Thymus (tissue), 11 donors: ENCODE results near the gene GPR31. TPM values are rescaled to one million over a fixed set of nuclear protein-coding genes. Genes with fewer than 3 reads are reported as not detected.

Source experiments
- DNase-seq, 9 donors: peaks; one replicate each; pipeline ENCODE4 v3.0.0-alpha.2; 2013; ENCODE audit warnings: low spot score in 9 of 9, low read depth in 6 of 9, missing footprints in 1 of 9
- H3K27ac ChIP-seq, 2 donors: one replicate each; pipeline ENCODE4 v1.5.1; 2013; ENCODE audit warnings: control low read depth in 1 of 2, low read depth in 1 of 2, low read length in 1 of 2, mild to moderate bottlenecking in 1 of 2, moderate library complexity in 1 of 2
- H3K27me3 ChIP-seq, 2 donors: one replicate each; pipeline ENCODE4 v1.5.1; 2013; ENCODE audit warnings: low read length in 1 of 2; ENCODE audit not compliant: control insufficient read depth in 2 of 2, insufficient read depth in 1 of 2
- H3K36me3 ChIP-seq, 2 donors: one replicate each; pipeline ENCODE4 v1.5.1; 2013; ENCODE audit warnings: low read length in 1 of 2, mild to moderate bottlenecking in 1 of 2, moderate library complexity in 1 of 2; ENCODE audit not compliant: control insufficient read depth in 2 of 2, insufficient read depth in 2 of 2
- H3K4me1 ChIP-seq, 2 donors: one replicate each; pipeline ENCODE4 v1.5.1; 2013; ENCODE audit warnings: low read length in 2 of 2; ENCODE audit not compliant: control insufficient read depth in 2 of 2, insufficient read depth in 2 of 2
- H3K4me3 ChIP-seq, 2 donors: one replicate each; pipeline ENCODE4 v1.5.1; 2013; ENCODE audit warnings: low read length in 2 of 2, control low read depth in 1 of 2, mild to moderate bottlenecking in 1 of 2
- H3K9me3 ChIP-seq, 2 donors: one replicate each; pipeline ENCODE4 v1.5.1; 2013; ENCODE audit warnings: low read length in 1 of 2, mild to moderate bottlenecking in 1 of 2; ENCODE audit not compliant: control insufficient read depth in 2 of 2, insufficient read depth in 1 of 2
- WGBS: extraction: QIAGEN DNeasy Blood & Tissue Kit; methylation state at CpG from one replicate; pipeline ENCODE4 v1.1.7; 2013; 5-methylcytosine and 5-hydroxymethylcytosine counted together
- polyA plus RNA-seq: library from polyadenylated mRNA; stranded (reverse); fragments of 200-250 nt; gene quantifications from one replicate; pipeline ENCODE4 v1.2.3, GENCODE V29; 2013
- total RNA-seq: library from RNA; stranded (reverse); fragments of 120-200 nt; gene quantifications from one replicate; pipeline ENCODE4 v1.2.4, GENCODE V29; 2013
- donor health status: healthy.

Gene GPR31
- total and polyA plus RNA-seq, 2 donors: 0.14 to 3.0 TPM

- DNase-seq: no peak
- no peaks in the 10 kb centered on the region for H3K36me3 ChIP-seq
- no peaks in the 10 kb centered on the region for H3K9me3 ChIP-seq
- H3K4me1 ChIP-seq: no peaks in the 10 kb centered on the region
- peaks cover 0 to 2% of the 10 kb centered on the region in 2 donors for H3K27me3 ChIP-seq
- no peak overlapping the region for H3K4me3 ChIP-seq
- WGBS: 94% methylated on average over 6 of the region's 6 CpGs
- H3K27ac ChIP-seq: no peak overlapping the region
Observed at GRCh38 chr6:167137881-167138280, 19.9 kb downstream of the GPR31 start.

- WGBS: 68% methylated on average over 10 of the region's 10 CpGs
- Histone ChIP-seq H3K36me3 (no peaks in the 10 kb centered on the region), H3K4me1 (no peaks in the 10 kb centered on the region), H3K27me3 (no peaks in the 10 kb centered on the region), H3K27ac (no peak overlapping the region), H3K9me3 (no peaks in the 10 kb centered on the region), H3K4me3 (no peak overlapping the region)
- no peak for DNase-seq
Observed at GRCh38 chr6:167137081-167137480, 20.7 kb downstream of the GPR31 start.

- Histone ChIP-seq H3K36me3 (no peaks in the 10 kb centered on the region), H3K27ac (no peak overlapping the region), H3K27me3 (no peaks in the 10 kb centered on the region), H3K9me3 (no peaks in the 10 kb centered on the region), H3K4me1 (no peaks in the 10 kb centered on the region), H3K4me3 (no peak overlapping the region)
- no peak for DNase-seq
- WGBS: 86% methylated on average over 13 of the region's 13 CpGs
Observed at GRCh38 chr6:167136376-167136775, 21.4 kb downstream of the GPR31 start.

GRCh38 chr6:167134448-167135328, 23.1 kb downstream of the GPR31 start:
- H3K4me1 ChIP-seq: no peaks in the 10 kb centered on the region
- no peaks in the 10 kb centered on the region for H3K9me3 ChIP-seq
- 96% methylated on average over 23 of the region's 23 CpGs for WGBS
- no peak for DNase-seq
- H3K27ac ChIP-seq: no peak overlapping the region
- H3K4me3 ChIP-seq: no peak overlapping the region
- no peaks in the 10 kb centered on the region for H3K27me3 ChIP-seq
- H3K36me3 ChIP-seq: no peaks in the 10 kb centered on the region

GRCh38 chr6:167130712-167131684, 26.8 kb downstream of the GPR31 start:
- Histone ChIP-seq H3K27ac (peak overlapping the region in 1 of 2 donors; percentile 8), H3K4me1 (no peaks in the 10 kb centered on the region), H3K27me3 (no peaks in the 10 kb centered on the region), H3K36me3 (no peaks in the 10 kb centered on the region), H3K4me3 (no peak overlapping the region), H3K9me3 (no peaks in the 10 kb centered on the region)
- no peak for DNase-seq
- 94% methylated on average over 33 of the region's 33 CpGs for WGBS

GRCh38 chr6:167130008-167130677, 27.6 kb downstream of the GPR31 start:
- WGBS: 66% methylated on average over 6 of the region's 6 CpGs
- Histone ChIP-seq H3K36me3 (no peaks in the 10 kb centered on the region), H3K4me3 (no peak overlapping the region), H3K27ac (no peak overlapping the region), H3K4me1 (no peaks in the 10 kb centered on the region), H3K9me3 (no peaks in the 10 kb centered on the region), H3K27me3 (no peaks in the 10 kb centered on the region)
- no peak for DNase-seq

GRCh38 chr6:167129562-167129961, 28.2 kb downstream of the GPR31 start:
- Histone ChIP-seq H3K36me3 (no peaks in the 10 kb centered on the region), H3K4me3 (no peak overlapping the region), H3K9me3 (no peaks in the 10 kb centered on the region), H3K27me3 (no peaks in the 10 kb centered on the region), H3K27ac (no peak overlapping the region), H3K4me1 (no peaks in the 10 kb centered on the region)
- DNase-seq: no peak
- WGBS: 91% methylated on average over 4 of the region's 4 CpGs

GRCh38 chr6:167129159-167129558, 28.6 kb downstream of the GPR31 start:
- H3K4me3 ChIP-seq: no peak overlapping the region
- 94% methylated on average over 6 of the region's 6 CpGs for WGBS
- no peaks in the 10 kb centered on the region for H3K9me3 ChIP-seq
- no peaks in the 10 kb centered on the region for H3K27me3 ChIP-seq
- no peaks in the 10 kb centered on the region for H3K4me1 ChIP-seq
- no peak for DNase-seq
- no peak overlapping the region for H3K27ac ChIP-seq
- H3K36me3 ChIP-seq: no peaks in the 10 kb centered on the region
